Activated CD4-positive, alpha-beta T cell treated with anti-CD3 and anti-CD28 coated beads, Interleukin-2, amount 10 ng/mL, durations not matched to agents 7 days and 5 days (primary cell): ENCODE data around the gene MAGOH. TPM values are rescaled to one million over a fixed set of nuclear protein-coding genes. Genes with fewer than 3 reads are reported as not detected.

Source experiments
- CTCF ChIA-PET: fragments of 350-600 bp; sonication (Branson Sonifier 250); formaldehyde crosslinking; loops from one replicate; lab custom pipeline; 2021; ENCODE audit warnings: antibody characterized with exemption; lab: Charles Lee
- POLR2A ChIA-PET: fragments of 350-600 bp; sonication (Branson Sonifier 250); formaldehyde crosslinking; loops from one replicate; lab custom pipeline; 2021; ENCODE audit warnings: antibody characterized with exemption; lab: Charles Lee
- DNase-seq: peaks from one replicate; pipeline ENCODE4 v3.0.0-alpha.2; 2020
- H3K27ac Mint-ChIP-seq: one replicate; pipeline ENCODE4 v1.8.0; 2021; ENCODE audit warnings: mild to moderate bottlenecking, moderate library complexity, mixed read lengths
- H3K27me3 Mint-ChIP-seq: one replicate; pipeline ENCODE4 v1.8.0; 2021; ENCODE audit warnings: mixed read lengths
- H3K36me3 Mint-ChIP-seq: one replicate; pipeline ENCODE4 v1.8.0; 2021; ENCODE audit warnings: low read depth, mixed read lengths
- H3K4me1 Mint-ChIP-seq: one replicate; pipeline ENCODE4 v1.8.0; 2021; ENCODE audit warnings: mixed read lengths
- H3K4me3 Mint-ChIP-seq: one replicate; pipeline ENCODE4 v1.8.0; 2021; ENCODE audit warnings: mild to moderate bottlenecking, moderate library complexity, mixed read lengths
- H3K9me3 Mint-ChIP-seq: one replicate; pipeline ENCODE4 v1.8.0; 2021; ENCODE audit warnings: mixed read lengths
- total RNA-seq, 2 experiments: library from RNA; stranded (reverse); gene quantifications; one replicate each; pipeline ENCODE4 v1.2.3, GENCODE V29; 2021

The MAGOH gene
- total RNA-seq, 2 experiments from 2014 or later = 73.3 to 74.1 TPM

DNA sequence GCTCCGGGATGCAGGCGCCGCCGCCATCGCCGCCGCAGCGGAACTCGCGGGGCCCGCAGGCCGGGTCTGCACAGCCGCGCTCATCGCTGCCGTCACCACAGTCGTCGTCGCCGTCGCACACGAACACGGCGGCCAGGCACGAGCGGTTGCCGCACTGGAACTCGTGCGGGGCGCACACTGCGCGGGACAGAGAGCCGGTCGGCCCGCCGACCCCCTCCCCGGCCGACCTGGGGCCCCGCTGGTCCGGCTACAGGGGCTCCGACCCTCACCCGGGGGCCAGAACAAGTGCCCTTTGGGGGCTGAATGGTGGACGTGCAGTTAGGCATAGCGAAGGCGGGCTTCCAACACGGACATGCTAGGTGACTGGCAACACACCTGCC, 38.6 kb upstream of the MAGOH start:
- Mint-ChIP-seq H3K27me3 (no peaks in the 10 kb centered on the region), H3K36me3 (peaks cover 23% of the 10 kb centered on the region), H3K27ac (no peak overlapping the region), H3K4me1 (peaks cover 4% of the 10 kb centered on the region), H3K9me3 (no peaks in the 10 kb centered on the region), H3K4me3 (no peak overlapping the region)
- ChIA-PET CTCF (interaction anchor here (0.6 to 1.9 kb wide), 3 partner anchors 116 to 597 kb away, joined by 5 to 6 read pairs (median 5); no protein-coding TSS in a partner anchor), POLR2A (no interaction called here)
- DNase-seq = no peak

DNA sequence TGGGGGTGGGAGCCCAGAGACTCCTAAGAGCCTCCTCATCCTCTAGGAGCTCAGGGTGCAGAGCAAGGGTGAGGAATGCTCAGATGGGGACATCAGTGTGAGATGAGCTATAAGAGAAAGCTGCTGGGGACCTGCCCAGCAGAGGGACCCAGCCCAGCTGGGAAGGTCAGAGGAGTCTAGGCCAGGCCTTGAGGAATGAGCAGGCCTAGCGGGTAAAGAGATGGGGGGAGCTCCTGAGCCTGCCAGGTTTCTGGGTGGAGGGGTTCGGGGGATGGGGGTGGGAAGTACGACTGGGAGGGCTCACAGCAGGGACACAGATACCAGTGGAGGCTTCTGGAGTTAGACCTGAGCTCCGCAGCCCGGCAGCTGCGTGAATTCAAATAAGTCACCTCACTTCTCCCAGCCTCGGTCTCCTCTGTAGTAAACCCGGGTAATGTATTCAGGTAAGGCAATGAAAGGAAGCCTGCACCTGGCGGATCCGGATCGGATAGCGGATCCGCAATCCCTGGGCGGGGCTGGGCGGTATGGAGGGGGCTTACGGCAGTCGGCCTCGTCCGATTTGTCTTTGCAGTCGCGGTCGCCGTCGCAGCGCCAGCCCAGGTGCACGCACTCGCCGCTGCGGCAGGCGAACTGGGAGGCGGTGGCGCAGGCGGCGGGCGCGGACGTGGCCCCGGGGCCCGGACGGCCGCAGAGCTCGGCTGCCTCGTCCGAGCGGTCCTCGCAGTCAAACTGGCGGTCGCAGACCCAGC, 38.0 kb upstream of the MAGOH start:
- POLR2A ChIA-PET = no interaction called here
- H3K9me3 Mint-ChIP-seq = no peaks in the 10 kb centered on the region
- H3K4me1 Mint-ChIP-seq = peaks cover 4% of the 10 kb centered on the region
- no peak for DNase-seq
- no peak overlapping the region for H3K27ac Mint-ChIP-seq
- H3K36me3 Mint-ChIP-seq = peaks cover 23% of the 10 kb centered on the region
- no peaks in the 10 kb centered on the region for H3K27me3 Mint-ChIP-seq
- H3K4me3 Mint-ChIP-seq = no peak overlapping the region
- CTCF ChIA-PET = interaction anchor here (1.0 to 1.2 kb wide), 2 partner anchors 47 to 117 kb away, joined by 3 to 5 read pairs; no protein-coding TSS in a partner anchor

DNA sequence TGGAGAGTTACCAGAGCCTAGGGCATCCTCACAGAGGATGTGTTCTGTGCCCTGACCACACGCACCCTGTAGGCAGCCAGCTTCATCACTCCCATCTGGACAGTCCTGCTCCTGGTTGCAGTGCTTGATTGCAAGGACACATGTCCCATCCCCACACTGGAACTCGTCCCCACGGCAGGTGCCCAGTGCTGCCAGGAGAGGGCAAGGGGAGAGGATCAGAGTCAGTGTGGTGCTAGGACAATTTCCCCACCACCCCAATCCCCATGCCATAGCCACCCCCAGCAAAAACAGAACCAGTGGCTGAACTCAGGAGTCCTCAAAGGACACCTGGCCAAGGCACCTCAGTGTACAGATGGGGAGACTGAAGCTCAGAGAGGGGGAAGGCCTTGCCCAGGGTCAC, 37.2 kb upstream of the MAGOH start:
- Mint-ChIP-seq H3K4me3 (no peak overlapping the region), H3K27ac (no peak overlapping the region), H3K27me3 (no peaks in the 10 kb centered on the region), H3K4me1 (peaks cover 4% of the 10 kb centered on the region), H3K36me3 (peaks cover 23% of the 10 kb centered on the region), H3K9me3 (no peaks in the 10 kb centered on the region)
- ChIA-PET CTCF (interaction anchor here (1.0 to 1.2 kb wide), 2 partner anchors 12 to 47 kb away, joined by 3 read pairs; no protein-coding TSS in a partner anchor), POLR2A (no interaction called here)
- no peak for DNase-seq

DNA sequence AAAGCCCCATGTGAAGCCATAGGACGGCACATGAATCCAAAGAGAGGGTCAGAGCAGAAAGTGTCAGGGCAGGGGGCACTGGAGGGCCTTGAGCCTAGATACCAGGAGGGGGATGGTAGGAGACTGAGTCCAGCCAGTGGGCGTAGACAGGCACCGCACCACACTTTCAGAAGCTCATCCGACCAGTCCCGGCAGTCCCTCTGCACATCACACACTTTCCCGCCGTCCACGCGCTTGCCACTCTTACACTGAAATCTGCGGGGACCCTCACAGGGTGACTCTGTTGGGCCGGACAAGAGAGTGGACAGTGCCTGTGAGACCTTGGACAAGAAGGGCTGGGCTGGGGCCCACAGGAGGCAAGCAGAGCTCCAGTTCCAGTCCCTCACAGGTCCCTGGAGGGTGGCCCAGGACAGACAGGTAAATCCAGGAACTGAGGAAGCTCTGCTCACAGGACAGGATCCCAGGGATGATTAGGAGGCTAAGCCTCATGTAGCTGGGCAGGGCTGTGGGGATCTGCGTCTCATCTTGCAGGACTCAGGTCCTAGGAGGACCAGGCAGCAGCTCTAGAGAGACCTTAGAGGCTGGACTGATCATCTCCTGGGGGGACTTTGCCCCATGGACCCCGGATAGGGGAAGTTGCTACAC, 36.3 kb upstream of the MAGOH start:
- no peak for DNase-seq
- Mint-ChIP-seq H3K4me3 (no peak overlapping the region), H3K27me3 (no peaks in the 10 kb centered on the region), H3K4me1 (peaks cover 4% of the 10 kb centered on the region), H3K9me3 (no peaks in the 10 kb centered on the region), H3K27ac (no peak overlapping the region), H3K36me3 (peaks cover 23% of the 10 kb centered on the region)
- ChIA-PET CTCF (interaction anchor here (0.7 to 1.2 kb wide), 2 partner anchors 11 to 119 kb away, joined by 3 read pairs; no protein-coding TSS in a partner anchor), POLR2A (no interaction called here)

DNA sequence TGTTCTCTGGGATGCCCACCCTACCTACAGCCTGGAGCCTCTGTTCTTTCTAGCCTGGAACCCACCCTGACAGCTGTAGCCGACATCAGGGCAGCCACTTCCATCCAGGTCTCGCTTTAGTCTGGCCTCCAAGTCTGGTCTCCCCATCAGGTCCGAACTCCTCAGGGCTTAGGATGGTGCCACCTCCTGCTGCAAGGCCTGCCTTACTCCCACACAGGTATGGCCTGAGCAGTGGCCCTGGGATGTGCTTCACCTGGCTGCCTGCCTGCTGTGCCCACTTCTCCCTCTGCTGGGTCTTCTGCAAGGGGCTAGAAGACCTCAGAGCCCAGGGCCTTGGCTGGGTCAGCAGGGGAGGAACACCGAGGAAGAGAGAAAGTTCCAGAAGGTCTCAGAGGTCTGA, 35.7 kb upstream of the MAGOH start:
- H3K9me3 Mint-ChIP-seq = no peaks in the 10 kb centered on the region
- ChIA-PET CTCF (interaction anchor here (0.7 to 1.1 kb wide), 2 partner anchors 94 to 119 kb away, joined by 3 read pairs; no protein-coding TSS in a partner anchor), POLR2A (no interaction called here)
- no peaks in the 10 kb centered on the region for H3K27me3 Mint-ChIP-seq
- H3K27ac Mint-ChIP-seq = no peak overlapping the region
- DNase-seq = no peak
- H3K36me3 Mint-ChIP-seq = peaks cover 23% of the 10 kb centered on the region
- H3K4me1 Mint-ChIP-seq = peaks cover 4% of the 10 kb centered on the region
- H3K4me3 Mint-ChIP-seq = no peak overlapping the region

DNA sequence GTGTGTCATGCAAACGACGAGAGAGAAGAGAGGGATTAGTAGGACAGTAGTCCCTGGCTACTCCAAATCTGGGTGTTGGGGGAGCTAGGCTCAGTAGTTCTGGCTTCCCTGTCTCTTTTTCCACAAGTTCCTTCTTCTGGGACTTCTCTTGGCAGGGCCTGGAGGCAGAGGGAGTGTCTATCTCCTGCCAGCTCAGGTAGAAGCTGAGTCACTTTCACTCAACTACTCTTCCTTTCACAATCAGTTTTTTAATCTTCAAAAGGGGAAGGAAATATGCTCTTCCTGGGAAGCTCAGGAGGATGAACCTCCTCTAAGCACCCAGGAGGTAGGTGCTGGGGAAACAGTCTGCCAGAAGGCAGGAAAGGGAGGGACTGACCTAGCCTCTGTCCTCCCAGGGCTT, 35.2 kb upstream of the MAGOH start:
- H3K36me3 Mint-ChIP-seq = peaks cover 23% of the 10 kb centered on the region
- peak overlapping the region; percentile 33 for H3K27ac Mint-ChIP-seq
- H3K4me1 Mint-ChIP-seq = peaks cover 4% of the 10 kb centered on the region
- DNase-seq = no peak
- ChIA-PET CTCF (interaction anchor here (1.1 kb wide), 1 partner anchor 95 kb away, joined by 3 read pairs; no protein-coding TSS in a partner anchor), POLR2A (no interaction called here)
- H3K27me3 Mint-ChIP-seq = no peaks in the 10 kb centered on the region
- H3K4me3 Mint-ChIP-seq = no peak overlapping the region
- H3K9me3 Mint-ChIP-seq = no peaks in the 10 kb centered on the region

DNA sequence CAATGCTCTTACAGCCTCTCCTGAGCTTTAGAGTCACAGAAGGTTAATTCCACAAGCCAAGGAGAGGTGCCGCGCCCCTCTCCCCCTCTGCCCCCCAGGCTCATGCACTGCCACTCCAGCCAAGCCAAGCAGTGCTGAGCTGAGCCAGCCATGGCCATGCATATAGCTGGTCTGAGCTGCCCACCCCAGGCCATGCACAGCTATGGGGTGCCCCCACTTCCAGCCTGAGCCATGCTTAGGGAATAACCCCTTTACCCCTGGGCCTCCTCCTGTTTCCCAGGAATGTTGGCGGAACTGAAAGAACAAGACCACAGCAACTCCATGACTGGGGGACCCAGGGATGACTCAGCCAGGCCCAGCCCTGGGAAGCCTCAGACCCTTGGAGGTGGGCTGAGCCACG, 34.0 kb upstream of the MAGOH start:
- H3K9me3 Mint-ChIP-seq = no peaks in the 10 kb centered on the region

DNA sequence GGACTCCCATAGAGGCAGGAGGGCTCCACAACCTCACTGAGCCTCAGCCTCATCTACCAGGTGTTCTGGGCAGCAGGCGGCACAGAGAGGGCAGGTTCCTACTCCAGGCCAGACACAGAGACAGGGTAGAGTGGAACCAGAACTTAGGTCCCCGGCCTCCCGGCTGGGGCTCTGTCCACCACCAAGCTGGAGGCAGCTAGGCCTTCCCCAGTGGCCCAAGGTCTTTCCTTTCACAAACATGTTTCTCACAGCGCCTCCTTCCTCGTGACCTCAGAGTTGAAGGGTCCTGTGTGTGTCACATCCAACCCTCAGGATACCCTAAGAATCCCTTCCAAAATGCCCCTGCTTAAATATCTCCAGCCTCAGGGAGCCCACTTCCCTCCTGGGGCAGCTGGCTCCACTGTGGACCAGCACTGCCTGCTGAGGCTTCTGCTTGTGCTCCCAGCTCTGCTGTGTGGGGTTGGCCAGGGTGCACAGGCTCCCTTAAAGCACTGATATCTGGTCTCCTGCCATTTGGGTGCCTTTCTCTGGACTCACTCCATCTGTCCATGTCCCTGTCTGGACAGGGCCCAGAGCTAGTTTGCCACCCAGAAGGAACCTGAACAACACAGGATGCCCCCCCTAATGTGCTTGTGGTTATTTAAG, 33.2 kb upstream of the MAGOH start:
- ChIA-PET CTCF (interaction anchor here (1.4 kb wide), 1 partner anchor 122 kb away, joined by 3 read pairs; no protein-coding TSS in a partner anchor), POLR2A (no interaction called here)
- H3K36me3 Mint-ChIP-seq = peaks cover 16% of the 10 kb centered on the region
- H3K9me3 Mint-ChIP-seq = no peaks in the 10 kb centered on the region
- no peaks in the 10 kb centered on the region for H3K27me3 Mint-ChIP-seq
- no peak overlapping the region for H3K4me3 Mint-ChIP-seq
- H3K4me1 Mint-ChIP-seq = peaks cover 1% of the 10 kb centered on the region
- no peak overlapping the region for H3K27ac Mint-ChIP-seq
- no peak for DNase-seq

More for the DNA sequence above, 34.0 kb upstream of the MAGOH start:
- CTCF ChIA-PET = interaction anchor here (1.4 kb wide), 1 partner anchor 121 kb away, joined by 3 read pairs; no protein-coding TSS in a partner anchor
- POLR2A ChIA-PET = no interaction called here
- no peak for DNase-seq
- peaks cover 1% of the 10 kb centered on the region for H3K4me1 Mint-ChIP-seq
- H3K36me3 Mint-ChIP-seq = peaks cover 15% of the 10 kb centered on the region
- no peak overlapping the region for H3K4me3 Mint-ChIP-seq
- H3K27me3 Mint-ChIP-seq = no peaks in the 10 kb centered on the region
- no peak overlapping the region for H3K27ac Mint-ChIP-seq

DNA sequence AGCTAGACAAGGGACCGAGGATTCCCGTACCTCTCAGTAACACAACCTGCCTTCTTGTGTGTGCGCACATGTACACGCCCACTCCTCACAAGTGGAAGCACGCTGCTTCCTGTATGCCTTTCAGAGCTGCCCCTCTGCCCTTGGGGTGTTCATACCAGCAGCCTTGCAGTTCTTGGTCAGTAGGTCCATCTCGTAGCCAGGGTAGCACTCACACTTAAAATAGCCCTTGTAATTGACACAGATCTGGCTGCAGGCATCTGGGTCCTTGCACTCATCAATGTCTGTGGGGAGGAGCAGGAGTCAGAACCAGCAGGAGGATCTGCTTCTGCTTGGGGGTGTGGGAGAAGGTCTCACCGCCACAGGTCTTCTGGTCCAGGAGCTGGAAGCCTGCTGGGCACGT, 32.6 kb upstream of the MAGOH start:
- POLR2A ChIA-PET = no interaction called here
- DNase-seq = no peak
- H3K27ac Mint-ChIP-seq = no peak overlapping the region
- H3K27me3 Mint-ChIP-seq = no peaks in the 10 kb centered on the region
- H3K4me3 Mint-ChIP-seq = no peak overlapping the region
- CTCF ChIA-PET = interaction anchor here (0.5 kb wide), 1 partner anchor 494 kb away, joined by 3 read pairs; no protein-coding TSS in a partner anchor
- peaks cover 1% of the 10 kb centered on the region for H3K4me1 Mint-ChIP-seq
- no peaks in the 10 kb centered on the region for H3K9me3 Mint-ChIP-seq
- peaks cover 19% of the 10 kb centered on the region for H3K36me3 Mint-ChIP-seq

DNA sequence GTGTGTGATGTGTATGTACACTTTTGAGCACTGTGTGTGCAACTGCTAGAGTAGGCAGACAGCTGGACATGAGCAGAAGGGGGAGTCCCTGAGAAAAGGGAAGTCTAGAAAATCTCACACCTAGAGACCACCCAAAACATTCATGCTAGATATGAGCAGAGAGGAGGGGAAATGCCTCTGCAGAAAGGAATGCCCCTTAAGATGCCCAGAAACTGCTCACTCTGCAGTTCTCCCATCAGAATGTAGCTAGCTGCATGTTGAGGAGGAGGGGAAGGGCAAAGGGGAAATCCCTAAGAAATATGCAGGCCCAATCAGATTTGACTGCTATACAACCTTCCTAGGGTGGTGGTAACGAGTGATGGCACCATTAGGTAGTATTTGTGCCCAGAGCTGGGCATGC, 31.8 kb upstream of the MAGOH start:
- Mint-ChIP-seq H3K4me3 (no peak overlapping the region), H3K36me3 (peaks cover 24% of the 10 kb centered on the region), H3K27ac (no peak overlapping the region), H3K9me3 (no peaks in the 10 kb centered on the region), H3K27me3 (no peaks in the 10 kb centered on the region), H3K4me1 (peaks cover 1% of the 10 kb centered on the region)
- no peak for DNase-seq
- ChIA-PET CTCF (interaction anchor here (0.6 kb wide), 1 partner anchor 98 kb away, joined by 3 read pairs; no protein-coding TSS in a partner anchor), POLR2A (no interaction called here)

DNA sequence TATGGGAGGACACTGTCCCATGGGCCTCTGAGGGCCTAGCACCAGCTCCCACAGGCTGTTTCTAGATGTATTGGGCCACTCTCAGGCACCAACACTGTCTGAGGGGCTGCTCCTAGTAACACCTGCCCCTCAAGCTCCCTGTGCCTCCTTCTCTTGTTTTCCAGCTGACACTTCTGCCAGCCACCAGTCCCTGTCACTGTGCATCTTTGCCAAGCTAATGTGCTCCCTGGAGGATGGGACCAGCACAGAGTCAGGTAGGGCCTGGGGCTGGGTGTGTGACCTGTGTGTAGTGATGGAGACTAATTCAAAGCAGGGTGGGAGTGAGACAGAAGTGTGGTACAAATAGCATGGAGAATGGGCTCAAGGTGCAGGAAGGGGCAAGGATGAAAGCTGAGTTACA, 29.4 kb upstream of the MAGOH start:
- Mint-ChIP-seq H3K9me3 (no peaks in the 10 kb centered on the region), H3K27me3 (no peaks in the 10 kb centered on the region), H3K4me3 (no peak overlapping the region), H3K36me3 (peaks cover 31% of the 10 kb centered on the region), H3K27ac (no peak overlapping the region), H3K4me1 (peaks cover 1% of the 10 kb centered on the region)
- POLR2A ChIA-PET = no interaction called here
- CTCF ChIA-PET = interaction anchor here (0.6 to 1.3 kb wide), 3 partner anchors 124 to 956 kb away, joined by 3 to 4 read pairs (median 3); no protein-coding TSS in a partner anchor
- DNase-seq = no peak

DNA sequence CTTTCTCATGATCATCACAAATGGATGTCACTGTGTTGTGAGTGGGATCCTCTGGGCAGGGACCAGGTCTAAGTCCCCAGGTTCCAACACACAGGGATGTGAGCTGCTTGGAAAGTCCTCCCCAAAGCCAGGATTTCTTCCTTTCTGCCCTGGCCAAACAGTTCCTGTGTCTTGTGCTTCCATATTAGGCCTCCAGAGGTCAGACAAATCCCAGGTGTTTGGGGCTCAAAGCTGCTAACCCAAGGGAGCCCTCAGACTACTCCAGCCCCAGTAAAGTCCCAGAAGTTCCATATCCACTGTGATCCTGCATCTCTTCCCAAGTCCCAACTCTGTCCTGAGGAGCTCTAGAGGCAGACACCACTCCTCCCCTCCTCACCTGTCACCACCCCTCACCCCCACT, 27.7 kb upstream of the MAGOH start:
- H3K27me3 Mint-ChIP-seq = no peaks in the 10 kb centered on the region
- no peaks in the 10 kb centered on the region for H3K9me3 Mint-ChIP-seq
- CTCF ChIA-PET = interaction anchor here (0.9 to 1.5 kb wide), 2 partner anchors 109 to 127 kb away, joined by 3 to 4 read pairs; no protein-coding TSS in a partner anchor
- no peaks in the 10 kb centered on the region for H3K4me1 Mint-ChIP-seq
- DNase-seq = no peak
- POLR2A ChIA-PET = no interaction called here
- no peak overlapping the region for H3K27ac Mint-ChIP-seq
- no peak overlapping the region for H3K4me3 Mint-ChIP-seq
- peaks cover 34% of the 10 kb centered on the region for H3K36me3 Mint-ChIP-seq
